NB4 (cell line): Measurements from ENCODE around the gene CABP2.

Experiments
- MAX ChIP-seq: IDR thresholded peaks from 2 replicates; pipeline ENCODE4 v1.6.1; 2011; ENCODE audit warnings: low read depth, low read length
- MYC ChIP-seq: IDR thresholded peaks from 2 replicates; pipeline ENCODE4 v1.6.1; 2011; ENCODE audit warnings: low read depth, low read length
- POLR2A ChIP-seq: IDR thresholded peaks from 2 replicates; pipeline ENCODE4 v1.6.1; 2011; ENCODE audit warnings: mild to moderate bottlenecking; ENCODE audit not compliant: insufficient read length; ENCODE audit errors: extremely low read depth
- TF ChIP-seq, protein P1 (sequence below): IDR thresholded peaks from one replicate; pipeline ENCODE4 v1.5.1; 2012; ENCODE audit warnings: low read depth, low read length

DNA sequence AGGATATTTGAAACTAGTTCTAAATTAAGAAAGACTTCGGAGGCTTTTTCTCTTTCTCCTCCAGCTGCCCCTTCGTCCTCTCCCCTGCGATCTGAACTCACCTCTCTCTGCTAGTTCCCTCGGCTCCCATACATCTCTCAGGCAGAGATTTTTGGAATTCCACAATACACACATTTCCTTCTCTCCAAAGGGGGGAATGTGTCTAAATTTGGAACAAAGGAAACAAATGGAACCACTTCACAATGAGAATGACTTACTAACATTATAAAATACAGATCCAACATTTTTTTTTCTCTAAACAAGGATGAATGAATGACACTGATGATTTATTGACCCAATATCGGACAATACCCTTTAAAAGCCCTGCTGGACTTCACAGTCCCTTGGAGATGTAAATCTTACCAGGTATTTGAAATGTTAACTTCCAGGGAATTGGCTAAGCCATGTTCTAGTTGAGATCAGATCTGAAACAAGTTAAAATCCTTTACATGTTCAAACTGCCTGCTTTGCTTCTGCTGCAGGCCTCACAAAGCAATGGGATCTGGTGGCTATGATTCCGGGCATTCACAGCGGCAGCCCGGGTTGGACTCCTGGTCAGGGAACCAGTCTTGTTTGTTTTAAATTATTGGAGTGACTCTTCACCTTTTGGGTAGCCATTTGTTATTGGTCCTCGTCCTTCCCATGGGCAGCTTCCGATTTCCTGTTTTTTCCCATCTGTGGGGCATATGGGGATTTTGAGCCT is 39.9 kb upstream of the CABP2 start:
- TF ChIP-seq MAX: no peak
- TF ChIP-seq, protein P1, sequence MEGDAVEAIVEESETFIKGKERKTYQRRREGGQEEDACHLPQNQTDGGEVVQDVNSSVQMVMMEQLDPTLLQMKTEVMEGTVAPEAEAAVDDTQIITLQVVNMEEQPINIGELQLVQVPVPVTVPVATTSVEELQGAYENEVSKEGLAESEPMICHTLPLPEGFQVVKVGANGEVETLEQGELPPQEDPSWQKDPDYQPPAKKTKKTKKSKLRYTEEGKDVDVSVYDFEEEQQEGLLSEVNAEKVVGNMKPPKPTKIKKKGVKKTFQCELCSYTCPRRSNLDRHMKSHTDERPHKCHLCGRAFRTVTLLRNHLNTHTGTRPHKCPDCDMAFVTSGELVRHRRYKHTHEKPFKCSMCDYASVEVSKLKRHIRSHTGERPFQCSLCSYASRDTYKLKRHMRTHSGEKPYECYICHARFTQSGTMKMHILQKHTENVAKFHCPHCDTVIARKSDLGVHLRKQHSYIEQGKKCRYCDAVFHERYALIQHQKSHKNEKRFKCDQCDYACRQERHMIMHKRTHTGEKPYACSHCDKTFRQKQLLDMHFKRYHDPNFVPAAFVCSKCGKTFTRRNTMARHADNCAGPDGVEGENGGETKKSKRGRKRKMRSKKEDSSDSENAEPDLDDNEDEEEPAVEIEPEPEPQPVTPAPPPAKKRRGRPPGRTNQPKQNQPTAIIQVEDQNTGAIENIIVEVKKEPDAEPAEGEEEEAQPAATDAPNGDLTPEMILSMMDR: no peak
- TF ChIP-seq POLR2A: no peak
- TF ChIP-seq MYC: no peak
